Body of pancreas (tissue), 4 donors: ENCODE results near the gene LENG1.

Experiments
- CTCF ChIP-seq, 7 experiments: fragments of 450-650 bp in 4 of 7; fragments of 200-600 bp in 3 of 7; sonication (generic) in 3 of 7; IDR thresholded peaks; one replicate each; pipeline ENCODE4 v1.5.1; 2016 to 2019; ENCODE audit warnings: antibody characterized with exemption in 7 of 7
- POLR2A ChIP-seq, 3 donors: fragments of 450-650 bp; IDR thresholded peaks; one replicate each; pipeline ENCODE4 v1.6.1; 2016; ENCODE audit warnings: antibody characterized with exemption in 3 of 3, mild to moderate bottlenecking in 2 of 3

GRCh38 chr19:54178581-54179261 is 19.2 kb upstream of the LENG1 start:
- TF ChIP-seq POLR2A (IDR thresholded peaks at IDR 0.05) (no peak), CTCF (IDR thresholded peaks at IDR 0.05) (no peak)
